GM18520 (cell line): Measurements from ENCODE around the gene B3GAT1.
"Not testable (repeated sequence)": the region's sequence is repeated elsewhere in the genome, so short reads cannot be mapped to it uniquely, and the experiment has no call there.

Source experiments
- ATAC-seq: cut with Tn5 transposase; IDR thresholded peaks from one replicate; pipeline ENCODE4 v1.9.1; 2021; ENCODE audit not compliant: unreplicated experiment

The B3GAT1 gene

GRCh38 chr11:134412203-134413042, at the start of gene B3GAT1:
Gene B3GAT1 (minus strand): TSS chr11:134412242. CDS start chr11:134387659, 24,583 bp downstream.
- ATAC-seq: no peak

GRCh38 chr11:134461621-134462020, 49.6 kb upstream of the B3GAT1 start:
- no peak for ATAC-seq

- ATAC-seq: no peak
Observed at GRCh38 chr11:134460881-134461280, 48.8 kb upstream of the B3GAT1 start.

- no peak for ATAC-seq
Observed at GRCh38 chr11:134460062-134460561, 48.1 kb upstream of the B3GAT1 start.

GRCh38 chr11:134459246-134460061, 47.4 kb upstream of the B3GAT1 start:
- ATAC-seq: no peak

GRCh38 chr11:134457411-134458007, 45.5 kb upstream of the B3GAT1 start:
- ATAC-seq: not testable (repeated sequence)

- ATAC-seq: no peak
Observed at GRCh38 chr11:134455516-134455915, 43.5 kb upstream of the B3GAT1 start.

GRCh38 chr11:134454146-134454690, 42.2 kb upstream of the B3GAT1 start:
- no peak for ATAC-seq

- no peak for ATAC-seq
Observed at GRCh38 chr11:134453441-134453840, 41.4 kb upstream of the B3GAT1 start.

- ATAC-seq: no peak
Observed at GRCh38 chr11:134452838-134453155, 40.8 kb upstream of the B3GAT1 start.

GRCh38 chr11:134452026-134452837, 40.2 kb upstream of the B3GAT1 start:
- no peak for ATAC-seq

GRCh38 chr11:134450186-134450585, 38.1 kb upstream of the B3GAT1 start:
- ATAC-seq: no peak

GRCh38 chr11:134449713-134450112, 37.7 kb upstream of the B3GAT1 start:
- no peak for ATAC-seq

GRCh38 chr11:134449051-134449450, 37.0 kb upstream of the B3GAT1 start:
- no peak for ATAC-seq

- ATAC-seq: no peak
Observed at GRCh38 chr11:134447696-134448095, 35.7 kb upstream of the B3GAT1 start.

GRCh38 chr11:134445601-134446325, 33.7 kb upstream of the B3GAT1 start:
- ATAC-seq: no peak

- ATAC-seq: not testable (repeated sequence)
Observed at GRCh38 chr11:134444160-134445108, 32.4 kb upstream of the B3GAT1 start.

- ATAC-seq: no peak
Observed at GRCh38 chr11:134443246-134443645, 31.2 kb upstream of the B3GAT1 start.

- ATAC-seq: no peak
Observed at GRCh38 chr11:134442246-134442645, 30.2 kb upstream of the B3GAT1 start.
